ENCODE measurements around the gene NVL.
A peak's percentile ranks its signal among the peaks of the same experiment; 100 is the strongest.
"Not testable (repeated sequence)": the region's sequence is repeated elsewhere in the genome, so short reads cannot be mapped to it uniquely, and the experiment has no call there.

Gene NVL

DNA sequence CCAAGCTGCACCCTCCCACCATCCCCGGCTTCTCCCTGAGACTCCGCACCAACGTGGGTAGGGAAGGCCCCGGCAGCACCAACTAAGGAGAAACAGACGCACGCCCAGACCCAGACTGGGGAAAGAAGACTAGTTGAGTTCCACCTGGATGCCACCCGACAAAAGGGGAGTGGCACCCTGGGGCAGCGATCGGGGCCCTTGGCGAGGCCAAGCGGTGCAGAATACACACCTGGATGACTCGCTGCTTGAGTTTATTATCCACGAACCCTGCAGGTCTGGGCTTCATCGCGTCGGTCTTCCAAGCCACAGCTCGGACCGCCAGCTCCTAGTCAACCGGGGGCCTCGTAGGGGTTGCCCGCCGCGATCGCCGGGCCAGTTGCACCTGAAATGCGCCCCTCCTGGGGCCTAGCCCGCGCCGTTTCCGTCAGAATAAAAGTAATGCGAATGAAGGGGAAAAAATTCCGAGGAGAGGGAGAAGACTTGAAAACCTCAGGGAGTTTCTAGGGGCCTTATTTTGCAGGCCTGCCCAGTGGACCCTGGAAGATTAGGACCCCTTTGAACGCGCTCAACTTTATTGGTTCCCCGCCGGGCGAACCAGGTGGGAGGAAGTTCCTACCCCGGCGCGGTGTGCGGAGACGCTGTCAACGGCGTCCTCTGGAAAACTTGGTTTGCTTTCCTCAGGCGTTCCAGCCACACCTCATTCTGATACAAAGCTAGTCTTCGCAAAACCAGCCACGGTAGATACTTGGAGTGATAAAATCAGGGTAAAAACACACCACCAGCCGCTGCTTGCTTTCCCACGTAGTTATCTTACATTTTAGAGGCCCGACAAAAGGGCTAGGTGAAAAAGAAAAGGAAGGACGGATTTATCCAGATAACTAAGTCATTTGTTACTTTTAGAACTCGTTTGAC is at the start of gene NVL:
Gene NVL (minus strand): TSS at position 331 of the 912 bp plus-strand sequence. CDS start 45 bp downstream, at position 286.
- peak; percentile 68 for DNase-seq

DNA sequence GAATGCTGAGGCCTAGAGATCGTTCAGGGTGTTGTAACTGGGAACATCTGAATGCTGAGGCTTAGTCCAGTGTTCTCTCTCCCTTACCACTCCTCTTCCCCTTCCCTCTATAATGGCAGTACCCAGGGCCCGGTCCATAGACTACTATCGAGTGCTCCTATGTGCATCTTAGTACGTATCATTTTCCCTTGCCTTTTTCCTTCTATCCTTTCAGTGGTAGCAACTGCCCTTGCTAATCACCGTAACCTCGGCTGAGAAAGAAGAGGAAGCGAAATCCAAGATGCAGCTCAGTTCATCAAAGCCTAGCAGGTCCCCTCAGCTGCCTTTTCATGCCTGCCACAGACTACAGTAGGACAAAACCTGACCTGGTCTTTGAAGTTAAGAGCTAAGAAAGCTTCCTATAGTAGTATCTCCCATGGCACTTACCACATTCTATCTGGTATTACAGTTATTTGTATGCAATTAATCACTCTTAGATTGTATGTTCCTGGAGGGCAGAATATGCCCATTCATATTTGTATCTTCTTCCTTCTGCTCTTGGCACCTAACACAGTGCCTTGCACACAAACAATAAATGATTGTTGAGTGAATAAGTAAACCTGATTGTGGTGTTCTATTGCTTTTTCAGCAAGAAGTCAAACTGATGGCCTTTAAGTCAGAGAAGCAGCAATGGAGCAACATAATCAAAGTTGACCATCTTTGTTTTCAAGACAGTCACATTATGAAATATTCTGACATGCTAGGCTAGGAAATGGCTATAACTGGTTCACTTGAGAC is 49.1 kb upstream of the NVL start:
- DNase-seq = no peak

DNA sequence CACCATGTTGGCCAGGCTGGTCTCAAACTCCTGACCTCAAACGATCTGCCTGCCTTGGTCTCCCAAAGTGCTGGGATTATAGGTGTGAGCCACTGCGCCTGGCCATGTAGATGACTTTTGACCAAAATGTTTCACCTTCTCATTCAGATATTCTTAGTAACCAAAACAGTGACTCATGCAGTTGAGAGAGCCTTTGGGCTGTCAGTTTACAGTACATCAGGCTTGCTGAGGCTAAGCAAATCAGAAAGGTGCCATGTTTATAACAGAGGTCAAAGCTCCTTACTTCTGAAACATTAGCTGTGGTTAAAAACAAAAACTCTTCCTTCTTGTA is 47.7 kb upstream of the NVL start:
- DNase-seq = no peak

DNA sequence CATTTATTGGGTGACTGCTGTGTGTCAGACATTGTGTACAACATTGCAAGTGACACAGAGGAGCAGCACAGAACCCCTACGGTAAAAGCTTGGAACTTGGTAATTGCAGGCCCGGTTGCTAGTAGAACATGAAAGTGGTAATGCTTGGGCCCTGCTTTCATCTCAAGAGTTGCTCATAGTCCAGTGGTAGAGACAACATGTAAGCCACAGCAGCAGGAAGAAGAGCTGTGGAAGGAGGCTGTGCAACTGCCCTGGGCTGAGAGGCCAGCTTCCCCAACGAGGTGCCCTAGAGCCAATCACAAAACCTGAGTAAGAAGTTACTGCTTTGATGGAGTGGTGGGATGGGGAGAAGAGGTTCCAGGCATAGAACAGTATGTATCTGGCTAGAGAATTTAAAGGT is 45.1 kb upstream of the NVL start:
- no peak for DNase-seq

DNA sequence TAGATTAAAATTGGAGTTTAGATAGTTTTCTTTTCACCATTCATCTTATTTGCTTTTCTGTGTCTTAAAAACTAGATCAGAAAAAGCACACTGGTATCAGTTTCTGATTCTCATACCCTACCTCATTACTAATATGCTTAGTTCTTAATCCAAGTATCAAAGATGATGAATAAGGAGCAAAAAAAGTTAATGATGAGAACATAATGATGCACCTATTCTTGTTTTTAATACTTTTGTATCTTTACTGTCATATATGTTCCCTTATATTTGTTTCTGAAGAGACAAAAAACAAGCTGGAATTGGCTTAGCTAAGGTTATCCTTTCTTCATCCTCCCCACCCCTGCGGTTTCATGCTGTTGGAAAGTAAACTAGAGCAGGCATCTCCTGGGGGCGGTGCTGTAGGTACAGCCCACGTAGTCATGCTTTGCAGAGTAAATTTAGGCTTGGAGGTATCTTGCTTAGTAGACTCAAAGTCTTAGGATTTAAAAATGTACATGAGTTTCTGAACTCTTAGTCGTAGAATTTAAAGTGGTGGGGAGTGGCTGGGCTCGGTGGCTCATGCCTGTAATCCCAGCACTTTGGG is 43.1 kb upstream of the NVL start:
- DNase-seq = no peak

DNA sequence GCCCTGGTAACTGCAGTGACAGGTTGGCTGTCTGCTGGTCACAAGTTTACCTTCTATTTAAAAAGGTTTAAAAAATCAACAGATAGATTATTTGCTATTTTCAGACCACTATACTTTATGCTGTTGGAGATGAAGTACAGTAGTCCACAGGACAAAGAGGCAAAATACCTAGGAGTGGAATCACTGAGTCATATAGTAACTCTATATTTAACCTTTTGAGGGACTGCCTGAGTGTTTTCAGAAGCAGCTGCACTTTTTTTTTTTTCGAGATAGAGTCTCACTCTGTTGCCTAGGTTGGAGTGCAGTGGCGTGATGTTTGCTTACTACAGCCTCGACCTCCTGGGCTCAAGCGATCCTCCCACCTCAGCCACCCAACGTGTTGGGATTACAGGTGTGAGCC is 38.4 kb upstream of the NVL start:
- DNase-seq = no peak

DNA sequence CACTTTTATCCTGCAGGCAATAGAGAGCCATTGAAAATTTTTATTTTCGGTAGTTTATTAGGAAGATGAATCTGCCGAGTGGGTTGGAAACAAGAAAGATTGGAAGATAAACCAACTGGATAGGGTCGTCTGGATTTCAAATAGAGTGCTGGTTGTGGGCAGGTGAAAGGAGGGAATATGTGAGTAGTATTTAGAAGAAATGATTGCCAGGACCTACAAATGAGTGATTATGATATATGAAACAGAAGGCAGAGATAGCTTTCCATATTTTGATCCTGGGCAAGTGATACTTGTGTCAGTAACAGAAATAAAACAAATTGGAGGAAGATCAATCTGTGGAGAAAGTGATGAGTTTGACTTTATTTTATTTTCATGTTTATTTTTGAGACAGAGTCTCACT is 29.2 kb upstream of the NVL start:
- no peak for DNase-seq

DNA sequence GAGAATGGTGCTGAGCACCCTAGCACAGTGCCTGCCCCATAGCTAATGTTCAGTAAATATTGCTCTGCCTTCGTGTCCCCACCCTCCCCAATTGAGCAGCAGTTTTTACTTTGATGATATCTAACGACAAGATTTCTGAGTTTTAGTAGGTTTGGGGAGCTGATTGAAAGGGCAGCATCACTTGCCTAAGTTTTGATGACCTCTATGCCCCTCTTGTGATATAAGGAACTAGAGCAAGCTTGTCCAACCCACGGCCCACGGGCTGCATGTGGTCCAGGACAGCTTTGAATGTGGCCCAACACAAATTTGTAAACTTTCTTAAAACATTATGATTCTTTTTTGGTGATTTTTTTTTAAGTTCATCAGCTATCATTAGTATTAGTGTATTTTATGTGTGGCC is 28.3 kb upstream of the NVL start:
- no peak for DNase-seq

DNA sequence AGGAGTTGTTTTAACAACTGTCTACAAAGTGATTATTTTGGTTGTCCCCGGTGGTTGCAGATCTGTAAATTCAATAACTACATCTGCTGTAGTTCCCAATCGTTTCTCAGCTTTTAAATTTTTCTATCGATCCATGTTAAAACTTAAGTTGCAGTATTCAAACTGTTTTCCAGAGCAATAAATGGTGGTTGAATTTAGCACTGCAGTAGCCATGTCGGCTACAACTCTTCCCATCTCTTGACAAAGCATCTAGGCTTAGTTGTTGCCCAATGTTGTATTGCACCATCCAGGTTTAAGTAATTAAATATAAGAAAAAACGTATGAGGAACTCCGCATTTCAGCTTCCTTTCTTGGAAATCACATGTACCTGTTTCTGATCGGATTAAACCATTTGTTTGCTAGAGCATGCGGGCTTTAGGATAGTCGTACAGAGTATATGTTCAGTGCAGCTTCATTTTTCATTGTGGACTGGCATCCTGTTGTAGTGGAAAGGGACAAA is 27.7 kb upstream of the NVL start:
- no peak for DNase-seq

DNA sequence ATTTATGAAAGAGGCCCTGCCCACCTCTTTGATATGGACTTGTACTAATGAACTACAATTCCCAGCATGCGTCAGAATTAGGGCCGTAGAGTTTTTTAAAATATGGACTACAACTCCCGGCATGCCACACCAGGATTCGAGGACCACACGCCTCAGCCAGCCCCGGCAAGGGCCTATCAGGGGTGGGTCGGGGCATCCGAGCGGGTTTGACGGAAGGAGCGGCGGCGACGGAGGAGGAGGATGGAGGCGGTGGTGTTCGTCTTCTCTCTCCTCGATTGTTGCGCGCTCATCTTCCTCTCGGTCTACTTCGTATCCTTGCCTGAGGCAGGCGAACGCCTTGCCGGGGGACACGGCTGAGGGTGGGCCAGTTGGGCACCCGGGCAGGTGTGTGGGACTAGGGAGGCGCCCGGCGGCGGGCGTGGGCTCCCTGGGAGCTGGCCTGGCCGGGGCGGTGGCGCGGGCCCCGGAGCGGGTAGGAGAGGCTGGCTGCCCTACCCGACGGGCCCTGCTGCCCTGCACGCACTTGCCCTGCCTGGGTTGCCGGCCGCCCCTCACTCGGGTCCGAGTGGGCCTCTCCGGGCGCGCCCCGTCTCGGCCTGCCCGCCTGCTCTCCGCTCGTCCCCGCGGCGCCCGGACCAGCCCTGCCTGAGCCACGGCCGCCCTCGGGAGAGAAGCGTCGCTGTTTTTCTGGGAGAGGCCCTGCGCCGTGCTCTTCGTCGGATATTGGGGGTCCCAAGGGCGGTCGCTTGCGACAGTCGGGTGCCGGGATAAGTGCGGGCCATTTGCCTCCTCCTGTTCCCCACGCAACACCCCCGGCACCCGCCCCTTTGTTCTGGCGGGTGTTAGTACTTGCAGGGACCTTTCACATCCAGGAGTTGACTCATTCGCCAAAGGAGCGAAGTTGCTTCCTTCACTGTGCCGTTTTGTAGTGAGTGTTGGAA is 27.0 kb upstream of the NVL start, which contains the start of gene CNIH4:
Gene CNIH4 (plus strand): TSS at position 195 of the 941 bp plus-strand sequence. CDS start 46 bp downstream, at position 241.
- DNase-seq = peak; percentile 81

DNA sequence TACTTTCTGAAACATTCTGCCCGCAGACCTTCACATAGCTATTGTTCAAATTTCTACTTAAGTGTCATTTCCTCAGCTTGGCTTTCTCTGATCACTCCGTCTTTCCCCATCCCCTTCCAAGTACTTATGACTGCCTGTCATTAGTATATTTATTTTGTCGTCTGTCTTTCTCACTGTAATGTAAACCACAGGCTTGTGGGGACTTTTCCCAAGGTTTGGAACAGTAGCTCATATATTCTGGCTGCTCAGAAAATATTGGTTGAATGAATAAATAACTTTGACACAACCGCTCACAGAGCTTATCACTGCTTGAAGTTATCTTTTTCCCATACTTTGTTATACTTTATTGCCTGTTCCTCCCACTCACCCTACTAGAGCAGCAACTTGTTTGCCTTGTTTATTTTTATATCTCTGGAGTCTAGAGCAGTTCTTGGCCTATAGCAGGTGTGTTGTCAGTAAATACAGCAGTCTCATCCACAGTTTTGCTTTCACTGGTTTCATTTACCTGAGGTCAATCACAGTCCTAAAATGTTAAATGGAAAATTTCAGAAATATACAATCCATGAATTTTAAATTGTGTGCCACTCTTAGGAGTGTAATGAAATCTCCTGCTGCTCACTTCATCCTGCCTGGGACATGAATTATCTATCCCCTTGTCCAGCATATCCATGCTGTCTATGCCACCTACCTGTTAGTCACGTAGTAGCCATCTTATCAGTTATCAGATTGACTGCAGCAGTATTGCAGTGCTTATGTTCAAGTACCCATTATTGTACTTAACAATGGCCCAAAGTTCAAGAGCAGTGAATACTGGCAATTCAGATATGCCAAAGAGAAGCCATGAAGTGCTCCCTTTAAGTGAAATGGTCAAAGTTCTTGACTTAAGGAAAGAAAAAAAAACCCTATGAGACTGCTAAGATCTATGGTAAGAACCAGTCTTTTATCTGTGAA is 24.3 kb upstream of the NVL start:
- no peak for DNase-seq

DNA sequence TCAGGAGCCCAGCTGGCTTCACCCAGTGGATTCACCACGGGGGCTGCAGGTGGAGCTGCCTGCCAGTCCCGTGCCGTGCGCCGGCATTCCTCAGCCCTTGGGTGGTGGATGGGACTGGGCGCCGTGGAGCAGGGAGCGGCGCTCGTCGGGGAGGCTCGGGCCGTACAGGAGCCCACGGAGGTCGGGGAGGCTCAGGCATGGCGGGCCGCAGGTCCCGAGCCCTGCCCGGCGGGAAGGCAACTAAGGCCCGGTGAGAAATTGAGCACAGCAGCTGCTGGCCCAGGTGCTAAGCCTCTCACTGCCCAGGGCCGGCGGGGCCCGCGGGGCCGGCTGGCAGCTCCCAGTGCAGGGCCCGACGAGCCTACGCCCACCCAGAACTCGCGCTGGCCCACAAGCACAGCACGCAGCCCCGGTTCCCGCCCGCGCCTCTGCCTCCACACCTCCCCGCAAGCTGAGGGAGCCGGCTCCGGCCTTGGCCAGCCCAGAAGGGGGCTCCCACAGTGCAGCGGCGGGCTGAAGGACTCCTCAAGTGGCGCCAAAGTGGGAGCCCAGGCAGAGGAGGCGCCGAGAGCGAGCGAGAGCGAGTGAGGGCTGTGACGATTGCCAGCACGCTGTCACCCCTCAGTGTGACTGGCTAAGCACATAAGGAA is 22.6 kb upstream of the NVL start:
- not testable (repeated sequence) for DNase-seq

DNA sequence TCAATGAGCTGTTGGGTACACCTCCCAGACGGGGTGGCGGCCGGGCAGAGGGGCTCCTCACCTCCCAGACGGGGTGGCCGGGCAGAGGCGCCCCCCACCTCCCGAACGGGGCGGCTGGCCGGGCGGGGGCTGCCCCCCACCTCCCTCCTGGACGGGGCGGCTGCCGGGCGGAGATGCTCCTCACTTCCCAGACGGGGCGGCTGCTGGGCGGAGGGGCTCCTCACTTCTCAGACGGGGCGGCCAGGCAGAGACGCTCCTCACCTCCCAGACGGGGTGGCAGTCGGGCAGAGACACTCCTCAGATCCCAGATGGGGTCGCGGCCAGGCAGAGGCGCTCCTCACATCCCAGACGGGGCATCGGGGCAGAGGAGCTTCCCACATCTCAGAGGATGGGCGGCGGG is 19.7 kb upstream of the NVL start:
- DNase-seq = not testable (repeated sequence)

DNA sequence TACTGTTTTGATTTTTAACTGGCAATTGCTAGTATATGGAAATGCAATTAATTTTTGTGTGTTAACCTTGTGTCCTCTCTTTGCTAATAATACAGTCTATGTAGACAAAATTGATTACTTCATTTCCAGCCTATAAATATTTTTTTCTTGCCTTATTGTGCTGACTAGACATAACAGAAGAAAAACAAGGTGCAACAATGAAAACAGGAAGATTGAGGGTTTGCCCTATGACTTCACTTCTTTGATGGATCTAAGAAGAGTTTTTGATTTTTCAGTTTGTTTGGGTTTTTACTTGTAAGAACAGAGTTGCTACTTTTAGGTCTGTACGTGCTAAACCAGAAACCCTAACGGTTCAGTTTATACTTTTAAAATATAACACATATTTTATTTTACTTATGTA is 18.2 kb upstream of the NVL start:
- DNase-seq = no peak

DNA sequence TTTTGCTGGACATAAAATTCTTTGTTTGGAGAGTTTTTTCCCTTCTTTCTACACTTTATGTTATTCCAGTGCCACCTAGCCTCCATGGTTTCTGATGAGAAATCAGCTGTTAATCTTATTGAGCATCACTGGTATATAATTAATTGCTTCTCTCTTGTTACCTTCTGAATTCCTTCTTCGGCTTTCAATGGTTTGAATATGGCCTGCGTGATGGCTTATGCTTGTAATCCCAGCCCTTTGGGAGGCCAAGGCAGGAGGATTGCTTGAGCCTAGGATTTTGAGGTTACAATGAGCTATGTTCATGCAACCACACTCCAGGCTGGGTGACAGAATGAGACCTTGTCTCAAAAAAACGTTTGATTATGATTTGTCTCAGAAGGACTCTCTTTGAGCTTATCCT is 13.7 kb upstream of the NVL start:
- DNase-seq = no peak

DNA sequence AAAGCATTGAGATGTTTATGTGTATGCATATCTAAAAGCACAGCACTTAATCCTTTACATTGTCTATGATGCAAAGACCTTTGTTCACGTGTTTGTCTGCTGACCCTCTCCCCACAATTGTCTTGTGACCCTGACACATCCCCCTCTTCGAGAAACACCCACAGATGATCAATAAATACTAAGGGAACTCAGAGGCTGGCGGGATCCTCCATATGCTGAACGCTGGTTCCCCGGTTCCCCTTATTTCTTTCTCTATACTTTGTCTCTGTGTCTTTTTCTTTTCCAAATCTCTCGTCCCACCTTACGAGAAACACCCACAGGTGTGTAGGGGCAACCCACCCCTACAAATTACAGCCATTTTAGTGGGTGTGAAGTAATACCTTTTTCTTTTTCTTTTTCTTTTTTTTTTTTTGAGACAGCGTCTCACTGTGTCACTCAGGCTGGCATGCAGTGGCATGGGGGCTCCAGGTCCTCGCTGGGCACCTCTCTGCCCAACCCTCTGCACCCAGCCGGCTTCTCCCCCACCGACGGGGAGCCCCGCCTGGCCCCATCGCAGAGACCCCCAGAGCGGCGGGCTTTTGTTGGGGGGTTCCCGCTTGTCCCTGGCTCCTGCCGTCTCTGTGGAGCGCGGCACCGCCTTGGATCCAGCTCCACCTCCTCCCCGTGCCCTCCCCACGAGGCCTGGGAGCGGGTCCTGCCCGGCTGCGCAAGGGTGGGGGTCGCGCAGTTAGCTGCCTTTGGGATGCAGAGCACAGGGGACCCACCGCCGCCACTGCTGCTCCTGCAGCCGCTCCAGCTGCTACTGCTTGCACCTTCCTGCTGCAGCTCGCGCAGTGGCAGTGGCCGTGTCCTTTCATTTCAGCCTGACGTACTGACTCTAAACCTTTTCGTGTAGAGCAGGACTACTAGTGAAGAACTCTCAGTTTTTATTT is 10.7 kb upstream of the NVL start:
- not testable (repeated sequence) for DNase-seq

DNA sequence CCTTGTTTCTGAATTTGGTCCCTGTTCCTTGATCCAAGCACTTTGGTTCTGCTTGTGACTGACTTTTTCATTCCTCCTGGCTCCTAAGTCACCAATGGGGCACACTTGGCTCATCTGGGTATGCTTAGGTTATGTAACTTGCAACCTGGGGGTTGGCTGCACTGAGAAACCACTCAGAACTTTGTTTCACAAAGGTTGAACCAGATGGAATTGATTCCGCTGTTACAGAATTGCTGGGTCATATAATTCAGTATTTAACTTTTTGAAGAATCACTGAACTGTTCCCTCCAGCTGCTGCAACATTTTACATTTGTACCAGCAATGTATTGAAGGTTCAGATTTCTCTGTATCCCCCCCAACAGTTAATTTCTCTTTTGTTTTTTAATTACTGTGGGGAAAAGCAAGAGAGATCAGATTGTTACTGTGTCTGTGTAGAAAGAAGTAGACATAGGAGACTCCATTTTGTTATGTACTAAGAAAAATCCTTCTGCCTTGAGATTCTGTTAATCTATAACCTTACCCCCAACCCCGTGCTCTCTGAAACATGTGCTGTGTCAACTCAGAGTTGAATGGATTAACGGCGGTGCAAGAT is 9.6 kb upstream of the NVL start:
- no peak for DNase-seq

DNA sequence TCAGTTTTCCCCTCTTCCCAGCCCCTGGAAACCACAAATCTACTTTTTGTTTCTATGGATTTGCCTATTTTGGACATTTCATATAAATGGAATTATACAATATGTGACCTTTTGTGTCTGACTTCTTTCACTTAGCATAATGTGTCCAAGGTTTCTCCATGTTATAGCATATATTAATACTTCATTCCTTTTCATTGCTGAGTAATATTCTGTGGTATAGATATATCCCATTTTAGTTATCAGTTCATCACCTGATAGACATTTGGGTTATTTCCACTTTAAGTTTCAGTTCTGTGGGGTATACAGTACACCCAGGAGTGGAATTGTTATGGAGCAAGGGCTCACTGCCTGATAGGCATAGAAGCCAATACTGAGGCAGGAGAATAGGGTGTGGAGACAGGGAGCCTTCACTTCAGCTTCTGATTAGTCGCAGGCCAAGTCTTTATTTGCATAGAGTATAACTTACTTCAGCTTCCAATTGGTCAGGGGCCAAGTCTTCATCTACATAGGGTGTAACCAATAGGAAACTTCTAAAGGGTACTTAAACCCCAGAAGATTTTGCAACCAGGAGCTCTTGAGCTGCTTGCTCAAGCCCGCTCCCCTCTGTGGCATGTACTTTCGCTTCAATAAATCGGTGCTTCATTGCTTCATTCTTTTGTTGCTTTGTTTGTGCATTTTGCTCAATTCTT is 8.3 kb upstream of the NVL start:
- no peak for DNase-seq

Measured in 8988T (cell line).